IPS-NIHi7 (cell line): ENCODE measurements around the gene METTL2B.
"Not testable (repeated sequence)": the region's sequence is repeated elsewhere in the genome, so short reads cannot be mapped to it uniquely, and the experiment has no call there.

Experiments used
- DNase-seq: peaks from one replicate; pipeline ENCODE4 v3.0.0; 2012; ENCODE audit warnings: mixed read lengths; ENCODE audit errors: extremely low spot score

Gene METTL2B

DNA sequence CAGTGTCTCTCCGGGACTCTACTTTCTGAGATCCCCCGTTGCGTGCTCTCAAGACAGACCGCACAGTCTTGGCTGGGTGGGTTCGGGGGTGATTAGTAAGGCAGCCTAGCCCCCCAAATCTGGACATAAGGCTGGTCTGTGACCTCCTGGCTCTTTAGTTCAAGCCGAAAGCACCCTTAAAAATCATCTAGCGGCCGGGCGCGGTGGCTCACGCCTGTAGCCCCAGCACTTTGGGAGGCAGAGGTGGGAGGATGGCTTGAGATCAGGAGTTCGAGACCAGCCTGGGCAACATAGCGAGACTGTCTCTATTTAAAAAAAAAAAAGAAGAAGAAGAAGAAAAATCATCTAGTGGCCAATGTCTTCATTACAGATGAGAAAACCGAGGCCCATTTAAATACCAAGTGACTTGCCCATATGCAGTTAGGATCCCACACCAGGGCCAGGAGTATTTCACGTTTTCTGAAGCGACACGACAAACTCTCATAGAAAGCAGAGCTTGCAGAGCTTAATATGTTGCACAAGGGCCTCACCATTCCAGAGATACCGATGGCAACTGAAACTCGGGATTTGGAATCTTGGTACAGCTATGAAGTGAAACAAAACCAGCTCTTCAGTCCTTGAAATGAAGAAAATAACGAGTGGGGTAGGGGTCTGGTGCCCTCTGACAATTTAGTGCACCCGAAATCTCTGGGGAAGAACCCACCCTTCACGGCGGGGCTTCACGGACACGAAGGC lies 21.6 kb upstream of the METTL2B start:
- no peak for DNase-seq

DNA sequence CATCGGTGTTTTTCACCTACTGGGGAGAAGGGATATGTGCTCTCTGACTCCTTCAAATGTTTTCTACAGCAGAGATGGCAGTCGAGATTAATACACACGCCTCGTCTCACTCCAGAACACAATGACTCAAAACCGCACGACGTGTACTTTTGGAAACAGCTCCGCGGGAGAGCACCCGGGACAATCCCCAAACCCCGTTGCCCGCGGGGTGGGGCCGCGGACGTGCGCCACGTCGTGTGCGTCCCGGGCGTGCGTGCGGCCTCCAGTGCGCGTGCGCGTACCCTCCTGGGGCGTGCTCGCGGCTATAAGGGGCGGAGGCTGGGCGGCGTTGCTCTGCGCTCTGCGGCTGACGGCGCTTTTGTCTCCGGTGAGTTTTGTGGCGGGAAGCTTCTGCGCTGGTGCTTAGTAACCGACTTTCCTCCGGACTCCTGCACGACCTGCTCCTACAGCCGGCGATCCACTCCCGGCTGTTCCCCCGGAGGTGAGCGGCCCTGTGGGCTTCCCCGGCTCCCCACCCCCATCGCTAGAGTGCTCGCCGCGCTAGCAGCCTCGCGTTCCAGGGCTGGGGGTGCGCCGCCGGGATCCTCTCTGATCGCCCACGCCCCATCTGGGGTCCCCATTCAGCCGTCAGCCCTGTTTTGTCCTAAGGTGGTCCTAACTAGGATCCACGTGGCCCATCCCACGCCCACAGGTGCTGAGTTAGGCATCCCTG lies 20.8 kb upstream of the METTL2B start, which contains the start of gene HILPDA:
Gene HILPDA, plus strand, starts transcription at position 336 of the 712 bp plus-strand sequence. CDS start 1,391 bp downstream, outside the sequence.
- DNase-seq, result peak; percentile 88

DNA sequence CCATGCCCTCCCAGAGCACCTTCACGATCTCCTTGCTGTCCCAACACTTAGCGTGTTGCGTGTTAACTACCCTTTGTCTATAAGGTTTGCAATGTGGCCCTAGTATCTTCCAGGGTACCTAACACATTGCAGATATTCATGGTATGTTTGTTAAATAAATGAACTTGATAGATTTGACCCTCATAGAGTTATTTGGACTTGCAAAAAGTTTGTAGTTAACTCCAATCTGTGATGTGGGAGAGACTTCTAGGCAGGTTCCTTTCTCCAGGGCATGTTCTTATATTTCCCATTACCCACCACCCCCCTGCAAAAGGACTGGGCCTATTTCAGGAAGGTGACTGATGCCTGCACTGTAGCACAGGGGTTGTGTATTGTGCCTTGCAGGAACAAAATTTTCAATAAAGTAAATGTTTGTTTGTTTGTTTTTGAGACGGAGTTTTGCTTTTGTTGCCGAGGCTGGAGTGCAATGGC lies 20.3 kb upstream of the METTL2B start:
- no peak for DNase-seq

DNA sequence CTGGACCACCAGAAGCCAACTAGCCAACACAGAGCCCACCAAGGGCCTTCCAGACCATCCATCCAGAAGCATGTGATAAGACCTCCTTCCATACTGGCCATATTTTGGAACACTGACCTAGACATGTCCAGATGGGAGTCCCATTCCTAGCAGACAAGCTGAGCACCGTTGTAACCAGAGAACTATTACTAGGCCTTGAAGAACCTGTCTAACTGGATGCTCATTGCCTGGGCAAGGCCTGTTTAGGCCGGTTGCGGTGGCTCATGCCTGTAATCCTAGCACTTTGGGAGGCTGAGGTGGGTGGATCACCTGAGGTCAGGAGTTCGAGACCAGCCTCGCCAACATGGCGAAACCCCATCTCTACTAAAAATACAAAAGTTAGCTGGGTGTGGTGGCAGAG lies 19.2 kb upstream of the METTL2B start:
- DNase-seq, result not testable (repeated sequence)

DNA sequence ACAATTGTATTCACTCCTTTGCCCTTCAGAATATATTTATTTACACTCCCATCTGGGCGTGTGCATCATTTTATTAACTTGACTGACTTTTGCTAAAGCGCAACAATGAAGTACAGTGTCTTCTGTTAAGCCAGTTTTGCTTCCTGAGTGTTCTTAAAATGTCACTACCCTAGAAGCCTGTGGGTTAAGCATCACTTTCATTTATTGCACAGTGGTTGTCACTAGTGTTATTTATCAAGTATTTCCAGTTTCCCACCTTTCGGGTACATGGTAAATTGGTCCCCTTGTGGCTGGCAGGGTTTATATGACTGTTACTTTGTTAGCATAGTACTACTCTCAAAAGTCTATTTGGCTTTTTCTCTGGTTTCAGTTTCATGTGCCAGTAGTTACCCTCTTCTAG lies 17.6 kb upstream of the METTL2B start:
- DNase-seq, result no peak

DNA sequence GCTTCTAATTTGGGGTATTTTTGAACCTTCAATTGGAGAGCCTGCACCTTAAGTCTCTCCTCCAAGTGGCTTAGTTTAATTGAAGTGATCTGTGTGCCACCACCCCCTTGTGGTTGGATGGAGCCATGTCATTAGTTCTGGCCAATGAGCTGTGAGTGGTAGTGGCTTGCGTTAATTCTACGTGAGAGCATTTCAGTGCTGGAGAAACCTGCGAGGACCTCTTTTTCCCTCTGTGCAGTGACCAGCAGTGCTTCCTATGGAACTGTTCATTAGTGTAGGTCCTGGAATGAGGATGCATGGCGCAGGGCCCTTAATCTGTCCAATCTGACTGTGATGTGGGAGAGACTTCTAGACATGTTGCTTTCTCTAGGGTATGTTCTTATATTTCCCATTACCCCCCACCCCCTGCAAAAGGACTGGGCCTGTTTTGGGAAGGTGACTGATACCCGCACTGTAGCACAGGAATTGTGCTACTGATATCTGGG lies 17.1 kb upstream of the METTL2B start:
- DNase-seq, result peak; percentile 66

DNA sequence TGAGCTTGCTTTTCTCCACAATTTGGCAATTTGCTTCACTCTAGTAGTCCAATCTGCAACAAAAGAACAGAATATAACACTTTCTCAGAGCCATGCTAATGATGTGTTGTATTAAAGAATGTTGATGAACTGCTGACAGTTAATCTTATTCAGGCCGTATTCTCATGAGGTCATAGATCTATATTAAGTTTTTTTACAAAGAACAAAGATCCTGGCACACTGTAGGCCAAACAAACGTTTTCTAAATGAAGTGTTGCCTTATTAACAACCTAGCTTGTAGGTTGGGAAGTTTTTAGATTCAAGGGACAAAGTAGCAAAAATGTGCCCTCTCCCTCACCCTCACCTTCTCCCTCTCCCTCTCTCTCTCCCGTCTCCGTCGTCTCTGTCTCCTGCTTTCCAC lies 14.1 kb upstream of the METTL2B start:
- no peak for DNase-seq

DNA sequence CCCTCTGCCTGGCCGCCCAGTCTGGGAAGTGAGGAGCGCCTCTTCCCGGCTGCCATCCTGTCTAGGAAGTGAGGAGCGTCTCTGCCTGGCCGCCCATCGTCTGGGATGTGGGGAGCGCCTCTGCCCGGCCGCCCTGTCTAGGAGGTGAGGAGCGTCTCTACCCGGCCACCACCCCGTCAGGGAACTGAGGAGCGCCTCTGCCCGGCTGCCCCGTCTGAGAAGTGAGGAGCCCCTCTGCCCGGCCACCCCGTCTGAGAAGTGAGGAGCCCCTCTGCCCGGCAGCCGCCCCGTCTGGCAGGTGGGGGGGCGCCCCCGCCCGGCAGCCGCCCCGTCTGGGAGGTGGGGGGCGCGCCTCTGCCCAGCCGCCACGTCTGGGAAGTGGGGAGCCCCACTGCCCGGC lies 13.2 kb upstream of the METTL2B start:
- not testable (repeated sequence) for DNase-seq

DNA sequence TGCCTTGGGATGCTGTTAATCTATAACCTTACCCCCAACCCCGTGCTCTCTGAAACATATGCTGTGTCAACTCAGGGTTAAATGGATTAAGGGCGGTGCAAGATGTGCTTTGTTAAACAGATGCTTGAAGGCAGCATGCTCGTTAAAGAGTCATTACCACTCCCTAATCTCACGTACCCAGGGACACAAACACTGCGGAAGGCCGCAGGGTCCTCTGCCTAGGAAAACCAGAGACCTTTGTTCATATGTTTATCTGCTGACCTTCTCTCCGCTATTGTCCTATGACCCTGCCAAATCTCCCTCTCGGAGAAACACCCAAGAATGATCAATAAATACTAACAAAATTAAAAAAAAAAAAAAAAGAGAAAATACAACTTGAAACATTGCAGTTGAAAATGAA lies 12.6 kb upstream of the METTL2B start:
- not testable (repeated sequence) for DNase-seq

DNA sequence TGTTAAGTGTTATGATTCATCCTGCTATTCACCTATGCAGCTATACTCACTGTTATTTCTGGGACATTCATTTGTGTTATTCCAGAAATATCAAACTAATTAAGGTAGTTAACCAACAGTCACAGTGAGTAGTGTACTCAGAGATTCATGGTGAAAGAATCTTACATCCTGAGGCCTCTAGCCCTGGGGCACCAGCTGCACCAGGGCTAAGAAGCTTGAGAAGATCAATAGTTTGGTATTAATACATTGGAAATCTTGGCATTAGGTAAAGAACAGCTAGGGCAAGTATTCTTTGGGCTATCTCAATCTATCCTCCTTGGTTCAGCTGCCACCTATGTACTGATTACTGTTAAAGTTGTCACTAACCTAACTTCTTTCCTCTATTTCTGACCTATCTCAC lies 9.7 kb upstream of the METTL2B start:
- DNase-seq, result not testable (repeated sequence)

DNA sequence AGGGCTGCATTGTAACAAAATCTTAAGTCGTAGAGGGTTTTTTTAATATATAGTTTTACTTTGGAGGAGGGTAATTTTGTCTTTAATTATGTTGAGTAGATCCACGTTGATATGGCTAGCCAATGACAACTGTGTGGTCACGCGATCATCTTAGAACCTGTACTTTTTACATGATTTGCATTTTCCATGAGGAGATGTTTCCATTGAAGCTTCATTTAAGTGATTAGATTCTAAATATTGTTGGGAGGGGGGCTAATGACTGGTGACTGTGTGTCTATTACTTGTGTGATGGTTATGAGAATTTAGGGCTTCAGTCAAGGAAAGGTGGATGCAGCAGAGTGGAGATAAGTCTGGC lies 765 bp downstream of the METTL2B start:
- not testable (repeated sequence) for DNase-seq

DNA sequence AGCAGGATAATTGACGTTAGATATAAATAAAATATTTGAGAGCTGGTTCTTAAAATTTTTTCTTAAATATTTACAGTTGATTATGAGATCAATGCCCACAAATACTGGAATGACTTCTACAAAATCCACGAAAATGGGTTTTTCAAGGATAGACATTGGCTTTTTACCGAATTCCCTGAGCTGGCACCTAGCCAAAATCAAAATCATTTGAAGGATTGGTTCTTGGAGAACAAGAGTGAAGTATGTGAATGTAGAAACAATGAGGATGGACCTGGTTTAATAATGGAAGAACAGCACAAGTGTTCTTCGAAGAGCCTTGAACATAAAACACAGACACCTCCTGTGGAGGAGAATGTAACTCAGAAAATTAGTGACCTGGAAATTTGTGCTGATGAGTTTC lies 2.5 kb downstream of the METTL2B start:
- DNase-seq, result not testable (repeated sequence)

DNA sequence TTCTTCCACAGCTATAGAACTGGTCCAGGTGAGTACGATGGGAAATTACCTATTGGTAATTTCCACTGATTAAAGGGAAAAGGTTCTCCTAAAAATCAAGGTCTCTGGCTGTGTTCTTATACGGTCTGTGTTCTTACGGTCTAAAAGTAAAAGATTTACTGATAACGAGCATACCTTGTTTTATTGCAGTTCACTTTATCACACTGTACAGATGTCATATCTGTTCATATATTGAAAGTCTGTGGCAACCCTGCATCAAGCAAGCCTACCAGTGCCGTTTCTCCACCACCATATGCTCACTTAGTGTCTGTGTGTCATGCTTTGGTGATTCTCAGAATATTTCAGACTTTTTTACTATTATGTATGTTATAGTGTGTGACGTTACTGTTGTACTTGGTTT lies 11.6 kb downstream of the METTL2B start:
- DNase-seq, result not testable (repeated sequence)

DNA sequence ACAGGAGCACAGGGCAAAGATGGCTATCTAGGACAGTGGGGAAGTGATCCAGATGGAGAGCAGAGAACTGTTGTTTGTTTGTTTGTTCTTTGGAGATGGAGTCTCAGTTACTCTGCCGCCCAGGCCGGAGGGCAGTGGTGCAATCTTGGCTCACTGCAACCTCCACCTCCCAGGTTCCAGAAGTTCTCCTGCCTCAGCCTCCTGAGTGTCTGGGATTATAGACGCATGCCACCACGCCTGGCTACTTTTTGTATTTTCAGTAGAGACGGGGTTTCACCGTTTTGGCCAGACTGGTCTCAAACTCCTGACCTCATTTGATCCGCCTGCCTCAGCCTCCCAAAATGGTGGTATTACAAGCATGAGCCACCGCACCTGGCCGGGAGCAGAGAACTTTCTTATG lies 20.9 kb downstream of the METTL2B start:
- no peak for DNase-seq

DNA sequence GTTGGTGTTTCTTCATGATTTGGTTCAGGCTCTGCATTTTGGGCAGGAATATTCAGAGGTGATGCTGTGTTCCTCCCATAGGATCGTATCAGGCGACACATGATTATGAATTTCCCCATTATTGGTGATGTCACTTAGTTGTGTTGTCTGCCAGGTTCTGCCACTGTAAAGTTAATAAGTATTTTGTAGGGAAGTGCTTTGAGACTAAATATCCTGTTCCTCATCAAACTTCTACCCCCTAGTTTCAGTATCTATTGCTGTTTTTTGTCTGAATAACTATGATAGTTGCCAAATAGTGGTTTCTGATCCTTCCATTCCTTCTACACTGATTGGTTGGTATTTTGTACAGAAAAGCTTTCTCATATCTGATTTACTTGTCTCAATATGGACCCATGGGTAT lies 28.9 kb downstream of the METTL2B start:
- DNase-seq, result not testable (repeated sequence)

DNA sequence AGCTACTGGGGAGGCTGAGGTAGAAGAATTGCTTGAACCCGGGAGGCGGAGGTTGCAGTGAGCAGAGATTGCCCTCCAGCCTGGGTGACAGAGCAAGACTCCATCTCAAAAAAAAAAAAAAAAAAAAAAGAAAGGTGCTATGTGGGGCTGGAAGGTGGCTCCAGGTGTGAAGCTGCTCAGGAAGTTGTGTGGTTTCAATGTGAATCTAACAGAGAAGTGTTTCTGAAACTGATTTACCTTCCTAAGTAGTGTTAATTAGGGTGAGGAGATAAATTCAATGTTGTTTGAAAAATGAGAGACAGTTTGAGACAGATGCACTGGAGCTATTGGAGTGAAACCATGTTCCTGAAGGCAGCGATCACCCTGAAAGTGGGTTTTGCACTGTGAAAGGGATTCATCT lies 30.3 kb downstream of the METTL2B start:
- not testable (repeated sequence) for DNase-seq

DNA sequence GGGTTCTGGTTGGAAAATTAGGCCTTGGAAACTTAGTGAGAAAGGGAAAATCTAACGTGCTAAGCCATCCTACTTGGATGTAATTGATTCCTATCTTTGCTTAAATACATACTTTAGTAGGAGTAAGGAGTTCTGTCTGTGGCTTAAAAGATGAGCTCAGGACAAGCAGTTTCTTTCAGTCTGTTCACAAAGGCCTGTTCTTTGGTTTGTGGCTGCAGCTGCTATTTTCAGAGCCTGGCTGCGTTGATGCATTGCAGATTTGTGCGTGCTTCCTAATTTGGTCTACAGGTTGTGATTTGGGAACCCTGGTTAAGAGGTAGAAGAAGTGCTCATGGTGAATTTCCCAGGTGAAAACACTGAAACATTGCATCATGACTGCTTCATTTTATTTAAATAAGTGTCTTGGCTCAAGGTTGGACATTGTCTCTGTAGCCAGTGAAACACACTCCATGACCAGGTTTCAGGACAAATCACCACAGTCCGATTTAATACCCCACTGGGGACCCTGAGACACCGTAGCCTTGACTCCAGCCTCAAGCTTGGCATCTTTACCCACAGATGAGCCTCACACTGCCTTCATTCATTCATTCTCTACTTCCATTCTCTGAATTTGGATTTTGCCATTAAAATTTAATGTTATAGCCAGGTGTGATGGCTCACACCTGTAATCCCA lies 30.9 kb downstream of the METTL2B start:
- DNase-seq, result not testable (repeated sequence)

DNA sequence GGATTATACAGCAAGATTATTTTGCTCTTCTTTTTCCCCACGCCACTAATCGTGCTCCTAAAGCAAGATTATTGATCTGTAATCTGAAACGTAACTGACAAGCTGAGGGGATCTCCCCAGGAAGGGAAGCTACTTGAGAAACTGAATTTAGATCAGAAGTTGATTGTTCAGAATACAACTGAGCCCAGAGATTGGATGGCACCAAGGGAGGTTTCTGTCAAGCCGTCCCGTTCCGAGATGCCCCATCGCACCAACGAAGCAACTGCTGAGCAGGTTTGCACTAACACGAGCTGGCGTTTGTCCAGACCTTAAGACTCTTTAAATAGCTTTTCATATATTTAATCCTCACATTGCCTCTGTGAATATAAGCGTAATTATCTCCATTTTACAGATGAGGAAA lies 35.1 kb downstream of the METTL2B start:
- not testable (repeated sequence) for DNase-seq

DNA sequence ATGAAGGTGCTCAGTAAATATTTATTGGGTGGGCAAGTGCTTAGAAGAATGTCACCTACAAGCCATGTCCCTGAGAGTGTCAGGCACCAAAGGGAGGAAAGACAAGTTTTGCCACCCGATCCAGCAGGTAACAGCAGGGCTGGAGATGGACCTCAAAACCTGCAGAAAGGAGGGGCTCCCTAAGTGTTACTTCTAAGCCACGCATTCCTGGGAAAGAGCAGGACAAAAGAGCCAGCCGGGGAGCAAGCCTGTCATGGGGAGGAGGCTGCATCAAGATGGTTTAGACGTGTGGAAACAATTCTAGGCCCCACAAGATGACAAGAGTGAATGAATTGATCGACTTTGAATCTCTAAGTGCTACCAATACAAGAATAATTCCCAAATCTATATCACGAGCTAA lies 38.7 kb downstream of the METTL2B start:
- not testable (repeated sequence) for DNase-seq

DNA sequence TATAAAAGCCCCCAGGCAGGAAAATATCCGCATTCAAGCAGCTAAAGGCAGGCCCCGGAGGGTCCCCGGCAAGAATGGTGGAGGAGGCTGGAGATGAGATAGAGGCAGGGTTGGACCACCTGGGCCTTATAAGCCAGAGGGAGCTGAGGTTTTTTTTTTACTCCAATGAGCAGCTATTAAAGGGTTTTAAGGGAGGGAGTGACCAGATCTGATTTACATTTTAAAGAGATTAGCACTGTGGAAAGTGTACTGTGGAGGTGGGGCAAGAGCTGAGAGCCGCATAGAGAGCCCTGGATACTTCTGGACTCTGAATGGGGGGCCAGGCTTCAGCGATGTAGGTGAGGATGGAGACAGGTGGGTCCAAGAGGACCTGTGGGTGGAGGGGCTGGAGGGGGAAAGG lies 40.5 kb downstream of the METTL2B start:
- not testable (repeated sequence) for DNase-seq

DNA sequence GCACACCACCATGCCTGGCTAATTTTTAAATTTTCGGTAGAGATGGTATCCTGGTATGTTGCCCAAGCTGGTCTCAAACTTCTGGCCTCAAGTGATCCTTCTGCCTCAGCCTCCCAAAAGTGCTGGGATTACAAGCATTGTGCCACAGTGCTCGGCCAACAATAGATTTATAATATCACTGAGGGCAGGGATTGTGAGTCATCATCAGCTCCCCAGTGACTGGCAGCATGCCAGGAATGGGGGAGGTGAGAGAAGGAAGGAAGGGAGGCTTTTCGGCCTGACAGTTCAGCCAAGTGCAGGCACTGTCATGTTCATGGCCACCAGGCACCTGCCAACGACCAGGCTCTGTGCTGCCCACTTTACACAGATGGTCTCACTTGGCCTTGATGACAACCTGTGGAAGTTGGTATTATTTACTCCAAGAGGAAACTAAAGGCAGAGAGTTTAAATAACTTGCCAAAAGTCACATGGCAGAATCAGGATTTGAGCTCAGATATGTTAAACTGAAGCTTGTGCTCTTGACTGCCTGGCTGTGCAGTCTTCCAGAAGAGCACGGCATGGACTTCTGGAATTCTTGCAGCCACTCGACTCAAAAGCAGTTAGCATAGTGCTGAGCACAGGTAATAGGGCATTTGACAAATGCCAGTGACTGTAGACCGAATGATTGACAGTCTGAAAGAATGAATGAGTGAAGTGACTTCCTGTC lies 46.8 kb downstream of the METTL2B start:
- DNase-seq, result not testable (repeated sequence)
